Measurements from ENCODE around the gene ZPLD1.

- TF ChIP-seq CTCF (conservative IDR thresholded peaks at IDR 0.05; ENCODE audit: low read depth, low read length) (no peak), CHD1 (IDR thresholded peaks at IDR 0.05; ENCODE audit: low read depth, low read length) (no peak), POLR2A (IDR thresholded peaks at IDR 0.05; ENCODE audit: low read depth, low read length) (no peak), BHLHE40 (IDR thresholded peaks at IDR 0.05; ENCODE audit: low read depth, low read length) (no peak), RAD21 (IDR thresholded peaks at IDR 0.05; ENCODE audit: low read length) (no peak), MAFK (IDR thresholded peaks at IDR 0.05; ENCODE audit: low read depth, low read length) (no peak), FOS (IDR thresholded peaks at IDR 0.05; ENCODE audit: low read depth, low read length) (no peak), CEBPB (IDR thresholded peaks at IDR 0.05; ENCODE audit: low read depth, low read length) (no peak), MAZ (IDR thresholded peaks at IDR 0.05; ENCODE audit: borderline replicate concordance, low read depth, low read length) (no peak), RCOR1 (IDR thresholded peaks at IDR 0.05; ENCODE audit: insufficient replicate concordance, low read length) (no peak)
- TF ChIP-seq, protein P1, sequence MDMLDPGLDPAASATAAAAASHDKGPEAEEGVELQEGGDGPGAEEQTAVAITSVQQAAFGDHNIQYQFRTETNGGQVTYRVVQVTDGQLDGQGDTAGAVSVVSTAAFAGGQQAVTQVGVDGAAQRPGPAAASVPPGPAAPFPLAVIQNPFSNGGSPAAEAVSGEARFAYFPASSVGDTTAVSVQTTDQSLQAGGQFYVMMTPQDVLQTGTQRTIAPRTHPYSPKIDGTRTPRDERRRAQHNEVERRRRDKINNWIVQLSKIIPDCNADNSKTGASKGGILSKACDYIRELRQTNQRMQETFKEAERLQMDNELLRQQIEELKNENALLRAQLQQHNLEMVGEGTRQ (IDR thresholded peaks at IDR 0.05; ENCODE audit: low read depth, low read length): no peak
These were observed 62.8 kb downstream of the ZPLD1 start for GRCh38 chr3:102497571-102497970.
